DOHH2 (cell line): Measurements from ENCODE around the gene PDE4B.

Source experiments
- H3F3A ChIP-seq: fragments of 200-600 bp; sonication (generic), shearing (Covaris generic); 2 replicates; pipeline ENCODE4 v1.6.0; 2016; ENCODE audit warnings: antibody characterized with exemption, mild to moderate bottlenecking; ENCODE audit not compliant: control insufficient read depth, insufficient read depth
- H3K27ac ChIP-seq: fragments of 200-600 bp; sonication (generic); 2 replicates; pipeline ENCODE4 v1.5.1; 2014; ENCODE audit warnings: low read depth, mild to moderate bottlenecking, low read length, moderate library complexity
- H3K27me3 ChIP-seq: fragments of 200-600 bp; sonication (generic); 2 replicates; pipeline ENCODE4 v1.6.1; 2014; ENCODE audit warnings: mild to moderate bottlenecking, low read length, mixed read lengths; ENCODE audit not compliant: control insufficient read depth
- H3K36me3 ChIP-seq: fragments of 200-600 bp; sonication (generic); 2 replicates; pipeline ENCODE4 v1.6.1; 2014; ENCODE audit warnings: mild to moderate bottlenecking, low read length, moderate library complexity, mixed read lengths; ENCODE audit not compliant: control insufficient read depth
- H3K4me1 ChIP-seq: fragments of 200-600 bp; sonication (generic); 2 replicates; pipeline ENCODE4 v1.6.1; 2014; ENCODE audit warnings: mild to moderate bottlenecking, low read length, mixed read lengths; ENCODE audit not compliant: control insufficient read depth
- H3K4me2 ChIP-seq: fragments of 200-600 bp; sonication (generic); 2 replicates; pipeline ENCODE4 v1.6.0; 2014; ENCODE audit warnings: mild to moderate bottlenecking, low read length, moderate library complexity
- H3K4me3 ChIP-seq: fragments of 200-600 bp; sonication (generic); 2 replicates; pipeline ENCODE4 v1.5.1; 2014; ENCODE audit warnings: mild to moderate bottlenecking, low read length, mixed read lengths
- H3K79me2 ChIP-seq: fragments of 200-600 bp; sonication (generic); 2 replicates; pipeline ENCODE4 v1.6.1; 2014; ENCODE audit warnings: mild to moderate bottlenecking, low read length, mixed read lengths; ENCODE audit not compliant: control insufficient read depth
- H3K9me2 ChIP-seq: fragments of 200-600 bp; sonication (generic); replicated peaks from 2 replicates; pipeline ENCODE4 v1.6.1; 2014; ENCODE audit warnings: mild to moderate bottlenecking, low read length, mixed read lengths; ENCODE audit not compliant: control insufficient read depth
- H3K9me3 ChIP-seq: fragments of 200-600 bp; sonication (generic); 2 replicates; pipeline ENCODE4 v1.6.1; 2014; ENCODE audit warnings: antibody characterized with exemption, low read length, mixed read lengths; ENCODE audit not compliant: control insufficient read depth, insufficient read depth
- H4K20me1 ChIP-seq: fragments of 200-600 bp; sonication (generic); 2 replicates; pipeline ENCODE4 v1.6.0; 2014; ENCODE audit warnings: low read depth, mild to moderate bottlenecking, antibody characterized with exemption, low read length, moderate library complexity; ENCODE audit not compliant: control insufficient read depth, insufficient read depth
- EZH2phosphoT487 ChIP-seq: fragments of 200-600 bp; sonication (generic); IDR thresholded peaks from 2 replicates; pipeline ENCODE4 v1.6.1; 2017; ENCODE audit warnings: borderline replicate concordance, mild to moderate bottlenecking, antibody characterized with exemption, low read length, moderate library complexity, mixed read lengths
- TF ChIP-seq, protein P1 (sequence below): fragments of 200-600 bp; sonication (generic); IDR thresholded peaks from one replicate; pipeline ENCODE4 v1.5.1; 2014; ENCODE audit warnings: antibody characterized with exemption, mild to moderate bottlenecking, low read depth, low read length; ENCODE audit not compliant: poor library complexity, severe bottlenecking

PDE4B gene

DNA sequence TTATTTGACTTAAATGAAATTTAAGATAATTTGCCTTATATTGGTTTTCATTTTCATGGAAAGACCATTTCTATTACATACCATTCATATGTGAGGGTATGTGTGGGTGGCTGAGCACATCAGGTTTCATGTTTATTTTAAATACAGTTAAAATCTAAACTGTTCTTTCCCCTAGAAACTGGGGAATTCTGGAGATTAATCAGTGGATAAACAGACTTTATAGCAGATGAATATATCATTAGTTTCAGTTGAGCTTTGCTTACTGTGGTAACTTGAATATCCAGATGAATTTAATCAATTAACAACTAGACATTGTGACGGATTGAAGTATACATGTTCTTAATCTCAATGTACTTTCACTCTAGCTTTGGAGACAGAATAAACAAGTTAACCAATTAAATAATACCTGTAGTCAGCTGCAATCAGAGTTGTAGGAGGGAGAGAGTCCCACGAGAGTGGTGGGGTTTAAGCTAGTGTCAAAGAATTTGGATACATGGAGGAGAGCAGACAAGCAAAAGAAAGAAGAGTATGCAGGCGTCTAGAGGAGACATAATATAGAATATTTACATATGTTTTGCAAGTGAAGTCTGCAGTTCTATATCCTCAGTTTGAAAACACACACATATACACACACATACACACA is 97.6 kb downstream of the PDE4B start:
- Histone ChIP-seq H4K20me1 (no peaks in the 10 kb centered on the region), H3K36me3 (no peaks in the 10 kb centered on the region), H3K9me3 (no peaks in the 10 kb centered on the region), H3K9me2 (no peaks in the 10 kb centered on the region), H3F3A (no peaks in the 10 kb centered on the region), H3K27me3 (no peaks in the 10 kb centered on the region), H3K4me1 (no peaks in the 10 kb centered on the region), H3K27ac (no peak overlapping the region), H3K79me2 (no peaks in the 10 kb centered on the region), H3K4me3 (no peak overlapping the region), H3K4me2 (no peak overlapping the region)
- TF ChIP-seq, protein P1, sequence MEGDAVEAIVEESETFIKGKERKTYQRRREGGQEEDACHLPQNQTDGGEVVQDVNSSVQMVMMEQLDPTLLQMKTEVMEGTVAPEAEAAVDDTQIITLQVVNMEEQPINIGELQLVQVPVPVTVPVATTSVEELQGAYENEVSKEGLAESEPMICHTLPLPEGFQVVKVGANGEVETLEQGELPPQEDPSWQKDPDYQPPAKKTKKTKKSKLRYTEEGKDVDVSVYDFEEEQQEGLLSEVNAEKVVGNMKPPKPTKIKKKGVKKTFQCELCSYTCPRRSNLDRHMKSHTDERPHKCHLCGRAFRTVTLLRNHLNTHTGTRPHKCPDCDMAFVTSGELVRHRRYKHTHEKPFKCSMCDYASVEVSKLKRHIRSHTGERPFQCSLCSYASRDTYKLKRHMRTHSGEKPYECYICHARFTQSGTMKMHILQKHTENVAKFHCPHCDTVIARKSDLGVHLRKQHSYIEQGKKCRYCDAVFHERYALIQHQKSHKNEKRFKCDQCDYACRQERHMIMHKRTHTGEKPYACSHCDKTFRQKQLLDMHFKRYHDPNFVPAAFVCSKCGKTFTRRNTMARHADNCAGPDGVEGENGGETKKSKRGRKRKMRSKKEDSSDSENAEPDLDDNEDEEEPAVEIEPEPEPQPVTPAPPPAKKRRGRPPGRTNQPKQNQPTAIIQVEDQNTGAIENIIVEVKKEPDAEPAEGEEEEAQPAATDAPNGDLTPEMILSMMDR: no peak
- no peak for TF ChIP-seq EZH2phosphoT487

DNA sequence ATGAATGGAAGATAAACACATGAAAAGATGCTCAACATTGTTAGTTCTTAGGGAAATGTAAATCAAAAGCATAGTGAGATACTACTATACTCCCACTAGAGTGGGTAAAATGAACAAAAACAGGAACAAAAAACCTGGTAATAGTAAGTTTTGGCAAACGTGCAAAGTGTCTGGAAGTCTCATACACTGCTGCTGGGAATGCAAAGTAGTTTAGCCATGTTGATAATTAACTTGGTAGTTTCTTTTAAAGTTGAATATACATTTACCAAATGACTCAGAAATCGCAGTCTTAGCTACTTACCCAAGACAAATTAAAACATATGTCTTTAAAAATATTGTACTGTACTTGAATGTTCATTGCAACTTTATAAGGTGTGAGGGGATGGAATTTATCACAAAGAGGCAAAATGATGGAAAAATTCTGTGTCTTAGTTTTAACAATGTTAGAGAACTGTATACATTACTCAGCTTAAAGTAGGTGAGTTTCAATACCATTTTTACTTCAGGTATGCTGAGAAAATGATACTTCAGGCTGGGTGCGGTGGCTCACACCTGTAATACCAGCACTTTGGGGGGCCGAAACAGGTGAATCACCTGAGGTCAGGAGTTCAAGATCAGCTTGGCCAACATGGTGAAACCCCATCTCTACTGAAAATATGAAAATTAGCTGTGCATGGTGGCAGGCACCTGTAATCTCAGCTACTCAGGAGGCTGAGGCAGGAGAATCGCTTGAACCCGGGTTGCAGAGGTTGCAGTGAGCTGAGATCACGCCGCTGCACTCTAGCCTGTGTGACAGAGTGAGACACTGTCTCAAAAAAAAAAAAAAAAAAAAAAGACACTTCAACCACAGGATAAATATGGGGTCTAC is 102.3 kb downstream of the PDE4B start:
- H3K79me2 ChIP-seq: no peaks in the 10 kb centered on the region
- H3F3A ChIP-seq: no peaks in the 10 kb centered on the region
- H3K9me3 ChIP-seq: no peaks in the 10 kb centered on the region
- no peak overlapping the region for H3K4me3 ChIP-seq
- H3K27ac ChIP-seq: no peak overlapping the region
- no peaks in the 10 kb centered on the region for H3K27me3 ChIP-seq
- no peaks in the 10 kb centered on the region for H4K20me1 ChIP-seq
- no peaks in the 10 kb centered on the region for H3K9me2 ChIP-seq
- H3K4me1 ChIP-seq: no peaks in the 10 kb centered on the region
- TF ChIP-seq EZH2phosphoT487: no peak
- TF ChIP-seq, protein P1: no peak
- H3K4me2 ChIP-seq: no peak overlapping the region
- H3K36me3 ChIP-seq: no peaks in the 10 kb centered on the region

DNA sequence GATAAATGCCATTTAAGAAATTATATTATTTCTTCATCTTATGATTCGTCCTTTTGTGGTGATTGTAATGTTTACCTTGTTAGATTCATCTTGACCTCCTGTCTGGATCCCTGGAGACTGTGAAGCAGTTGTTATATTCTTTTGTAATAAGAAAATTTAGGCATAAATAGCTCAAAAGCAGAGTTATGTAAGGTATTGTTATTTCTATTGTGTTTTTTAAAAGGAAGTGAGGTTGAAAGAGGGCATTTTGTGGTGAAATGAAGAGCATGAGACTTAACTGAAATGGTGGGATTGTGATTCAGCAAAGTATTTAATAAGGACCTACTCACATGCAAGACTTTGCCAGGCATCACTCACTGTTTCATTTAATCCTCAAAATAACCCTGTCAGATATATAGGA is 104.0 kb downstream of the PDE4B start:
- Histone ChIP-seq H3K9me2 (no peaks in the 10 kb centered on the region), H3K79me2 (no peaks in the 10 kb centered on the region), H3K4me1 (no peaks in the 10 kb centered on the region), H3K9me3 (no peaks in the 10 kb centered on the region), H3K27me3 (no peaks in the 10 kb centered on the region), H3K4me2 (no peak overlapping the region), H3F3A (no peaks in the 10 kb centered on the region), H3K4me3 (no peak overlapping the region), H4K20me1 (no peaks in the 10 kb centered on the region), H3K27ac (no peak overlapping the region), H3K36me3 (no peaks in the 10 kb centered on the region)
- TF ChIP-seq, protein P1: no peak
- TF ChIP-seq EZH2phosphoT487: no peak
